CD4-positive, alpha-beta T cell treated with Interleukin-12 subunit alpha and Interleukin-12 subunit beta, for 1 hour (primary cell): Measurements from ENCODE around the gene ABLIM3.

ENCODE experiments used
- DNase-seq: peaks from one replicate; pipeline ENCODE4 v3.0.0-alpha.2; 2020

The ABLIM3 gene

GRCh38 chr5:149221326-149221725, 80.0 kb downstream of the ABLIM3 start:
- DNase-seq = no peak

GRCh38 chr5:149221731-149222342, 80.5 kb downstream of the ABLIM3 start:
- no peak for DNase-seq

GRCh38 chr5:149223081-149223848, 82.0 kb downstream of the ABLIM3 start:
- DNase-seq = no peak

GRCh38 chr5:149224282-149224681, 83.0 kb downstream of the ABLIM3 start:
- no peak for DNase-seq

- DNase-seq = no peak
Measured at GRCh38 chr5:149227168-149227826, 86.0 kb downstream of the ABLIM3 start.

- no peak for DNase-seq
Measured at GRCh38 chr5:149228618-149229297, 87.5 kb downstream of the ABLIM3 start.

- DNase-seq = no peak
Measured at GRCh38 chr5:149229298-149229937, 88.1 kb downstream of the ABLIM3 start.

- no peak for DNase-seq
Measured at GRCh38 chr5:149235841-149236240, 94.5 kb downstream of the ABLIM3 start.

- no peak for DNase-seq
Measured at GRCh38 chr5:149237662-149238061, 96.4 kb downstream of the ABLIM3 start.

- DNase-seq = no peak
Measured at GRCh38 chr5:149238540-149238939, 97.2 kb downstream of the ABLIM3 start.

- DNase-seq = no peak
Measured at GRCh38 chr5:149239917-149240316, 98.6 kb downstream of the ABLIM3 start.

GRCh38 chr5:149240354-149240998, 99.2 kb downstream of the ABLIM3 start:
- DNase-seq = peak; percentile 66

- DNase-seq = no peak
Measured at GRCh38 chr5:149242339-149242738, 101.0 kb downstream of the ABLIM3 start.

GRCh38 chr5:149246906-149247305, 105.6 kb downstream of the ABLIM3 start:
- no peak for DNase-seq

- no peak for DNase-seq
Measured at GRCh38 chr5:149247726-149248125, 106.4 kb downstream of the ABLIM3 start.

GRCh38 chr5:149251546-149251945, 110.3 kb downstream of the ABLIM3 start:
- DNase-seq = no peak

GRCh38 chr5:149254506-149254905, 113.2 kb downstream of the ABLIM3 start:
- DNase-seq = no peak

GRCh38 chr5:149256451-149256850, 115.2 kb downstream of the ABLIM3 start:
- no peak for DNase-seq

- no peak for DNase-seq
Measured at GRCh38 chr5:149257131-149257530, 115.8 kb downstream of the ABLIM3 start.

GRCh38 chr5:149257889-149258705, 116.8 kb downstream of the ABLIM3 start:
- no peak for DNase-seq

GRCh38 chr5:149260761-149261160, 119.5 kb downstream of the ABLIM3 start:
- DNase-seq = no peak

GRCh38 chr5:149261246-149261645, 120.0 kb downstream of the ABLIM3 start:
- DNase-seq = no peak
